ENCODE data around the gene DCST1. TPM values are rescaled to one million over a fixed set of nuclear protein-coding genes. Genes with fewer than 3 reads are reported as not detected.

Gene DCST1
- total RNA-seq, 1 donor from 2014 or later, result not detected

GRCh38 chr1:155001425-155001674, 32.3 kb upstream of the DCST1 start:
- peaks cover 13% of the 10 kb centered on the region for H3K27me3 Mint-ChIP-seq (ENCODE audit: unreplicated experiment)
- TF ChIP-seq CTCF (IDR thresholded peaks at IDR 0.05; ENCODE audit: unreplicated experiment), result no peak
- peak overlapping the region; percentile 84 for H3K4me3 Mint-ChIP-seq (ENCODE audit: unreplicated experiment)
- no peak overlapping the region for H3K27ac Mint-ChIP-seq (ENCODE audit: unreplicated experiment)
- H3K9me3 Mint-ChIP-seq (ENCODE audit: unreplicated experiment), result no peaks in the 10 kb centered on the region
- DNase-seq (ENCODE audit: low spot score), result no peak
- peaks cover 2% of the 10 kb centered on the region for H3K36me3 Mint-ChIP-seq (ENCODE audit: low read depth, unreplicated experiment)
- H3K4me1 Mint-ChIP-seq (ENCODE audit: unreplicated experiment), result peaks cover 27% of the 10 kb centered on the region

GRCh38 chr1:155001675-155002463, 31.8 kb upstream of the DCST1 start:
- peak; percentile 99 for DNase-seq (ENCODE audit: low spot score)
- Mint-ChIP-seq H3K27me3 (ENCODE audit: unreplicated experiment) (peaks cover 13% of the 10 kb centered on the region), H3K4me1 (ENCODE audit: unreplicated experiment) (peaks cover 32% of the 10 kb centered on the region), H3K36me3 (ENCODE audit: low read depth, unreplicated experiment) (peaks cover 4% of the 10 kb centered on the region), H3K4me3 (ENCODE audit: unreplicated experiment) (peak overlapping the region; percentile 91), H3K9me3 (ENCODE audit: unreplicated experiment) (no peaks in the 10 kb centered on the region), H3K27ac (ENCODE audit: unreplicated experiment) (peak overlapping the region; percentile 42)
- TF ChIP-seq CTCF (IDR thresholded peaks at IDR 0.05; ENCODE audit: unreplicated experiment), result no peak

- peaks cover 33% of the 10 kb centered on the region for H3K4me1 Mint-ChIP-seq (ENCODE audit: unreplicated experiment)
- H3K36me3 Mint-ChIP-seq (ENCODE audit: low read depth, unreplicated experiment), result peaks cover 4% of the 10 kb centered on the region
- peak; percentile 43 for DNase-seq (ENCODE audit: low spot score)
- TF ChIP-seq CTCF (IDR thresholded peaks at IDR 0.05; ENCODE audit: unreplicated experiment), result no peak
- no peaks in the 10 kb centered on the region for H3K9me3 Mint-ChIP-seq (ENCODE audit: unreplicated experiment)
- peak within 1 kb of the TSS; percentile 77 for H3K27ac Mint-ChIP-seq (ENCODE audit: unreplicated experiment)
- peaks cover 13% of the 10 kb centered on the region for H3K27me3 Mint-ChIP-seq (ENCODE audit: unreplicated experiment)
- H3K4me3 Mint-ChIP-seq (ENCODE audit: unreplicated experiment), result peak within 1 kb of the TSS; percentile 97
These were observed 31.0 kb upstream of the DCST1 start, which contains the start of gene ZBTB7B for GRCh38 chr1:155002464-155003226. Gene ZBTB7B, plus strand, starts transcription at chr1:155002802. Its CDS starts 11,859 bp downstream, at chr1:155014661.

- Mint-ChIP-seq H3K36me3 (ENCODE audit: low read depth, unreplicated experiment) (peaks cover 4% of the 10 kb centered on the region), H3K9me3 (ENCODE audit: unreplicated experiment) (no peaks in the 10 kb centered on the region), H3K4me3 (ENCODE audit: unreplicated experiment) (peak overlapping the region; percentile 97), H3K27me3 (ENCODE audit: unreplicated experiment) (peaks cover 13% of the 10 kb centered on the region), H3K27ac (ENCODE audit: unreplicated experiment) (peak overlapping the region; percentile 77), H3K4me1 (ENCODE audit: unreplicated experiment) (peaks cover 33% of the 10 kb centered on the region)
- DNase-seq (ENCODE audit: low spot score), result peak; percentile 33
- TF ChIP-seq CTCF (IDR thresholded peaks at IDR 0.05; ENCODE audit: unreplicated experiment), result no peak
These were observed 30.3 kb upstream of the DCST1 start for GRCh38 chr1:155003227-155003765.
